CD4-positive, CD25-positive, alpha-beta regulatory T cell (primary cell): ENCODE data around the gene DOP1A. TPM values are rescaled to one million over a fixed set of nuclear protein-coding genes. Genes with fewer than 3 reads are reported as not detected.

ENCODE experiments used
- ATAC-seq, 2 donors: fragments of 150-1000 bp; cut with Tn5 transposase; one replicate each; pipeline ENCODE4 v1.10.0; 2021; ENCODE audit warnings: low read depth in 2 of 2, moderate number of reproducible peaks in 2 of 2, moderate library complexity in 1 of 2
- DNase-seq, 3 donors: peaks; one replicate each; pipeline versions ENCODE4 v3.0.0 to v3.0.0-alpha.2; 2012 to 2022; ENCODE audit warnings: mixed read lengths in 1 of 3
- H3K27ac ChIP-seq: one replicate; pipeline ENCODE4 v1.7.0; 2013; ENCODE audit warnings: mild to moderate bottlenecking, low read length; ENCODE audit not compliant: insufficient read depth, poor library complexity, severe bottlenecking
- H3K27me3 ChIP-seq: one replicate; pipeline ENCODE4 v1.7.0; 2013; ENCODE audit warnings: low read length; ENCODE audit not compliant: control insufficient read depth, insufficient read depth
- H3K36me3 ChIP-seq: one replicate; pipeline ENCODE4 v1.7.0; 2013; ENCODE audit warnings: mild to moderate bottlenecking, low read length, moderate library complexity; ENCODE audit not compliant: control insufficient read depth, insufficient read depth
- H3K4me1 ChIP-seq: 2 replicates; pipeline ENCODE4 v1.7.0; 2013; ENCODE audit warnings: mild to moderate bottlenecking, low read length; ENCODE audit not compliant: insufficient read depth, control insufficient read depth, poor library complexity, severe bottlenecking
- H3K4me3 ChIP-seq: one replicate; pipeline ENCODE4 v1.7.0; 2013; ENCODE audit warnings: low read depth, mild to moderate bottlenecking, low read length, moderate library complexity
- H3K9me3 ChIP-seq, 2 experiments: 1 replicate in 1 of 2; 2 replicates in 1 of 2; pipeline ENCODE4 v1.7.0; 2013; ENCODE audit warnings: low read length in 2 of 2, mild to moderate bottlenecking in 1 of 2, moderate library complexity in 1 of 2; ENCODE audit not compliant: control insufficient read depth in 2 of 2
- H3K27ac Mint-ChIP-seq, 3 donors: one replicate each; pipeline ENCODE4 v1.8.0; 2020 to 2022; ENCODE audit warnings: mild to moderate bottlenecking in 3 of 3, mixed read lengths in 3 of 3, moderate library complexity in 2 of 3
- H3K27me3 Mint-ChIP-seq: one replicate; pipeline ENCODE4 v1.8.0; 2022; ENCODE audit warnings: mild to moderate bottlenecking, mixed read lengths
- H3K36me3 Mint-ChIP-seq: one replicate; pipeline ENCODE4 v1.8.0; 2020; ENCODE audit warnings: mixed read lengths
- H3K4me1 Mint-ChIP-seq, 4 donors: one replicate each; pipeline ENCODE4 v1.8.0; 2020 to 2022; ENCODE audit warnings: mixed read lengths in 4 of 4, mild to moderate bottlenecking in 1 of 4
- H3K4me3 Mint-ChIP-seq, 4 donors: one replicate each; pipeline ENCODE4 v1.8.0; 2020 to 2022; ENCODE audit warnings: mild to moderate bottlenecking in 4 of 4, mixed read lengths in 4 of 4, moderate library complexity in 3 of 4
- H3K9me3 Mint-ChIP-seq, 7 donors: one replicate each; pipeline ENCODE4 v1.8.0; 2020 to 2022; ENCODE audit warnings: mixed read lengths in 7 of 7, mild to moderate bottlenecking in 3 of 7, moderate library complexity in 2 of 7
- polyA plus RNA-seq, 4 donors: library from polyadenylated mRNA; unstranded; fragments of 300-500 nt; fragmentation: Illumina TruSeq; gene quantifications; one replicate each; pipeline ENCODE4 v1.2.3, GENCODE V29; 2021
- total RNA-seq: library from RNA; stranded (reverse); gene quantifications from one replicate; pipeline ENCODE4 v1.2.3, GENCODE V29; 2022

Gene DOP1A
- total and polyA plus RNA-seq, 5 donors from 2014 or later = 2.1 to 21.7 (median 2.5) TPM

DNA sequence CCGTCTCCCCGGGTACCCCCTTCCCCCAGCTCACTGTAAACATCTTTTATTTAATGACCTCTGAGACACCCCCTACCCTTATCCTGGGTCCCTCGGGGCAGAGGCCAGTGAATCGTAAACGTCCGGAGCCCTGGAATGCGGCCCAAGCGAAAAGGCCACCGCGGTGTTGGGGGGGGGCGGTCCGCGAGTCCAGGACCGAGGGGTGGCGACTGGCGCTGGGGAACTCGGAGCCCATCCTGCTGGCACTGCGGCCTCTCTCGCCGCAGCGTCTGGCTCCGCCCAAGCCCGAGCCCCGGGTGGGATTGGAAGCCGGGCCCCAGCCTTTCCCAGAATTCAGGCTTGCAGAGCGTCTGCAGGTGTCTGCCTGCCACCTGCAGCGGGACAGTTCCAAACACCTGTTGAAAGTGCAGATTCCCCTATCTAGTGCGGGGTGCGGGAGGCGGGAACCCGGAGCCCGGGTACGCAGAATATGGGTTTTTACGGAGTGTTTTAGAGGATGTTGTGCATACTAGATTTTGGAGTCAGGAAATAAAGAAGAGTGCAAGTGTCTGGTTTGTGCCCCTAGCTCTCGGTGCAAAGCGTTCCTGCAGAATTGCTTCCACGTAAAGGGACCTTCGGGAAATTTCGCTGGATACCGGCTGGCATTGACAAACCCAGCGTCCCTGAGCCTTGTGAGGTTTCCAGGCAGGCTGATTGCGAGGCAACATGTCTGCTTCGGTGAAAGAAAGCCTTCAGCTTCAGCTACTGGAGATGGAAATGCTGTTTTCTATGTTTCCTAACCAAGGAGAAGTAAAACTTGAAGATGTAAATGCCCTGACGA lies 126.5 kb downstream of the DOP1A start:
- Mint-ChIP-seq H3K4me1 (peaks cover 25 to 62% (median 45%) of the 10 kb centered on the region in 4 donors), H3K36me3 (peaks cover 13% of the 10 kb centered on the region), H3K27ac (peak overlapping the region; percentile 41 to 86 (median 67)), H3K27me3 (no peaks in the 10 kb centered on the region), H3K4me3 (peak overlapping the region; percentile 74 to 94 (median 82)), H3K9me3 (no peaks in the 10 kb centered on the region)
- H3K27ac ChIP-seq = peak overlapping the region; percentile 49
- peak overlapping the region; percentile 70 for H3K4me3 ChIP-seq
- ATAC-seq (no peak), DNase-seq (peak; percentile 9 to 31 (median 23))
- H3K4me1 ChIP-seq = peaks cover 26% of the 10 kb centered on the region
- no peaks in the 10 kb centered on the region for H3K9me3 ChIP-seq
- H3K36me3 ChIP-seq = peaks cover 2% of the 10 kb centered on the region
- no peaks in the 10 kb centered on the region for H3K27me3 ChIP-seq

DNA sequence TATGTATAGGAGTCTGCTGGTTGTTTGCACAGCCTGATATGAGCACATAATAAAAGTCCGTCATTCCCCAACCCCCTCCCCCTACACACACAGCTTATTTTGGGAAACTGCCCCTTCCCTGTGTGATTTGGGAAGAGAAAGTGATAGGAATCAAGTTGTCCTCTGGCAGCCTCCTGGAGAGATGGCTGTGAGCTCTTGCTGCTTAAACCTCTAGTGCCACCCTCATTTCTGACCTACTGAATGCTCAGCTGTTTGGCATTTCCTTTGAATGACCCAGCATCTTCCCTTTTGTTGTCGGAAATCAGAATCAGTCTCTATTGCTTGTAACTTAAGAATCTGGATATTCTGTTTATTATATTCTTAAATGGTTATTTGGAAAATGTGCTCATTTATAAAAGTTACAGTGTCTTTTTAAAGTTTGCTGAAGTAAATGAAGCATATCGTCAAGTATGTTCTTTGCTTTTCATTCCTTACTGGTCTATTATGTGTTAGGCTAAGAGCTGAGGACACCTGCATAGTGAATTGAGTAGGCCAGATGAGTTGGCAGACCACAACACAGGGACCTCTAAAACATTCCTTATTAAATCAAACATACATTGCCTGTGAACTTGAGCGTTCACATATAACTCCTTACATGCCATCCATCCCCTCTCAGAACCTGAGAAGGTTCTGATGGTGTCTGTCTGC lies 131.2 kb downstream of the DOP1A start:
- H3K27ac Mint-ChIP-seq = no peak overlapping the region
- DNase-seq (no peak), ATAC-seq (no peak)
- H3K27me3 ChIP-seq = no peaks in the 10 kb centered on the region
- no peak overlapping the region for H3K4me3 Mint-ChIP-seq
- H3K36me3 ChIP-seq = peaks cover 2% of the 10 kb centered on the region
- no peaks in the 10 kb centered on the region for H3K36me3 Mint-ChIP-seq
- H3K27ac ChIP-seq = no peak overlapping the region
- no peaks in the 10 kb centered on the region for H3K9me3 ChIP-seq
- H3K4me1 Mint-ChIP-seq = peaks cover 7 to 27% (median 15%) of the 10 kb centered on the region in 4 donors
- H3K9me3 Mint-ChIP-seq = no peaks in the 10 kb centered on the region
- no peak overlapping the region for H3K4me3 ChIP-seq
- H3K4me1 ChIP-seq = peaks cover 9% of the 10 kb centered on the region
- H3K27me3 Mint-ChIP-seq = no peaks in the 10 kb centered on the region

DNA sequence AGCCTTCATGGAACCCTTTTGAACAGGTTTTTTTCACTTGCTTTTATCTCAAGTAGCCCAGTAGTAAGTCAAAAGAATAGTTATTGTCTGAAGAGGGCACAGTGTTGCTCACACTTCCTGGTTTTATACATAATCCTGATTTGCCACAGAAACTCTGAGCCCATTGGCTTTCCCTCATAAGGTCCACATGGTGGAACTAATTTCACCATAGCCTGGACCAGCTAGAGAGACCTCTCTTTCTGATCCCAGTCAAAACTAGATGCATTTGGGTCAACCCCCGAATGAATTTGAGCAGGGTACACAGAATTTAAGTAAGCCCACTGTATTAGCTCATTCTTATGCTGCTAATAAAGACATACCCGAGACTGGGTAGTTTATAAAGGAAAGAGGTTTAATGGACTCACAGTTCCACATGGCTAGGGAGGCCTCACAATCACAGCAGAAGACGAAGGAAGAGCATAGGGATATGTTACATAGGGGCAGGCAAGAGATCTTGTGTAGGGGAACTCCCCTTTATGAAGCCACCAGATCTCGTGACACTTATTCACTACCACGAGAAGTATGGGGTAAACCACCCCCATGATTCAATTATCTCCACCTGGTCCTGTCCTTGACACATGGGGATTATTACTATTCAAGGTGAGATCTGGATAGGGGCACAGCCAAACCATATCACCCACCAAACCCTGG lies 131.8 kb downstream of the DOP1A start:
- no peaks in the 10 kb centered on the region for H3K27me3 ChIP-seq
- ATAC-seq (no peak), DNase-seq (no peak)

DNA sequence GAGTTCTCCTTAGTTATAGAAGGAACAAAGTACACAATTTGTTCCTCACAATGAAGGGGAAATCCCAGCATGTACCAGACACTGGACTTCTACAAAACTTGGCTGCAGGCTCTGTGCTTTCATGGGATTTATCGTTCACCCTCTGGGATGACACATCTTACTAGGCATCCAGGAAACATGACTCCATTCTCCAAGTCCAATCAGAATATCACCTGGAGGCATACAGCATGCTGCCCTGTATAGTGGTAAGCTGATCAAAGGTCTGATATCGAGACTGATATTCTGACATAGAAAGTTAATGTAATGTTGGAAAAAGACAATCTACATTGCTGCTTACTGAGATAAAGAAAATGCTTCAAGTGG lies 132.4 kb downstream of the DOP1A start:
- Histone ChIP-seq H3K27ac (no peak overlapping the region), H3K9me3 (no peaks in the 10 kb centered on the region), H3K4me3 (no peak overlapping the region), H3K27me3 (no peaks in the 10 kb centered on the region), H3K4me1 (no peaks in the 10 kb centered on the region), H3K36me3 (peaks cover 2% of the 10 kb centered on the region)
- DNase-seq (no peak), ATAC-seq (no peak)
- peaks cover 2 to 18% (median 9%) of the 10 kb centered on the region in 4 donors for H3K4me1 Mint-ChIP-seq
- no peak overlapping the region for H3K4me3 Mint-ChIP-seq
- H3K27me3 Mint-ChIP-seq = no peaks in the 10 kb centered on the region
- H3K27ac Mint-ChIP-seq = peak overlapping the region in 1 of 3 donors; percentile 8
- no peaks in the 10 kb centered on the region for H3K9me3 Mint-ChIP-seq
- H3K36me3 Mint-ChIP-seq = no peaks in the 10 kb centered on the region

More for the DNA sequence above, 131.8 kb downstream of the DOP1A start:
- H3K9me3 ChIP-seq = no peaks in the 10 kb centered on the region
- H3K4me3 ChIP-seq = no peak overlapping the region
- H3K27ac ChIP-seq = no peak overlapping the region
- no peak overlapping the region for H3K4me3 Mint-ChIP-seq
- H3K27me3 Mint-ChIP-seq = no peaks in the 10 kb centered on the region
- H3K4me1 Mint-ChIP-seq = peaks cover 6 to 23% (median 13%) of the 10 kb centered on the region in 4 donors
- H3K4me1 ChIP-seq = peaks cover 2% of the 10 kb centered on the region
- peaks cover 2% of the 10 kb centered on the region for H3K36me3 ChIP-seq
- H3K27ac Mint-ChIP-seq = peak overlapping the region in 1 of 3 donors; percentile 8
- no peaks in the 10 kb centered on the region for H3K36me3 Mint-ChIP-seq
- no peaks in the 10 kb centered on the region for H3K9me3 Mint-ChIP-seq

DNA sequence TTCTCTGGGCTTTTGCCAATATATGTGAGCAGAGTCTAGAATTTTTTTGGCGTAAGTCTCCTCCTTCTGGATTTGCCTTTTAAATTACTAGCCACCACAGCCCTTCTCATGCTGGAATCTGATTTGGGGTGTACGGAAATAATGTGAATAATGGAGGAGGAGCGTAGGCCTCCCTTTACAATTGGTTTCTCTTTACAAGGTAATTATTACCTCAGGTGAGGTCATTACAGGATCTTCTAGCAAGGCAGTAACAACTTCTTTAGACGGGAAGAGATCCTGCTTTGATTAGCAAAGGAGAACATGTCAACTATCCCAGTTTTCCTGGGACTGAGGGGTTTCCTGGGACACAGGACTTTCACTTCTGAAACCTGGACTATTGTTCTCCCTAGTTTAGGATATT lies 134.6 kb downstream of the DOP1A start:
- H3K27ac ChIP-seq = no peak overlapping the region
- Mint-ChIP-seq H3K36me3 (no peaks in the 10 kb centered on the region), H3K9me3 (no peaks in the 10 kb centered on the region), H3K27me3 (peaks cover 8% of the 10 kb centered on the region), H3K27ac (no peak overlapping the region), H3K4me1 (no peaks in the 10 kb centered on the region), H3K4me3 (no peak overlapping the region)
- peaks cover 1% of the 10 kb centered on the region for H3K27me3 ChIP-seq
- ATAC-seq = no peak
- H3K4me3 ChIP-seq = no peak overlapping the region
- no peaks in the 10 kb centered on the region for H3K4me1 ChIP-seq
- DNase-seq = no peak
- H3K9me3 ChIP-seq = no peaks in the 10 kb centered on the region
- H3K36me3 ChIP-seq = no peaks in the 10 kb centered on the region

DNA sequence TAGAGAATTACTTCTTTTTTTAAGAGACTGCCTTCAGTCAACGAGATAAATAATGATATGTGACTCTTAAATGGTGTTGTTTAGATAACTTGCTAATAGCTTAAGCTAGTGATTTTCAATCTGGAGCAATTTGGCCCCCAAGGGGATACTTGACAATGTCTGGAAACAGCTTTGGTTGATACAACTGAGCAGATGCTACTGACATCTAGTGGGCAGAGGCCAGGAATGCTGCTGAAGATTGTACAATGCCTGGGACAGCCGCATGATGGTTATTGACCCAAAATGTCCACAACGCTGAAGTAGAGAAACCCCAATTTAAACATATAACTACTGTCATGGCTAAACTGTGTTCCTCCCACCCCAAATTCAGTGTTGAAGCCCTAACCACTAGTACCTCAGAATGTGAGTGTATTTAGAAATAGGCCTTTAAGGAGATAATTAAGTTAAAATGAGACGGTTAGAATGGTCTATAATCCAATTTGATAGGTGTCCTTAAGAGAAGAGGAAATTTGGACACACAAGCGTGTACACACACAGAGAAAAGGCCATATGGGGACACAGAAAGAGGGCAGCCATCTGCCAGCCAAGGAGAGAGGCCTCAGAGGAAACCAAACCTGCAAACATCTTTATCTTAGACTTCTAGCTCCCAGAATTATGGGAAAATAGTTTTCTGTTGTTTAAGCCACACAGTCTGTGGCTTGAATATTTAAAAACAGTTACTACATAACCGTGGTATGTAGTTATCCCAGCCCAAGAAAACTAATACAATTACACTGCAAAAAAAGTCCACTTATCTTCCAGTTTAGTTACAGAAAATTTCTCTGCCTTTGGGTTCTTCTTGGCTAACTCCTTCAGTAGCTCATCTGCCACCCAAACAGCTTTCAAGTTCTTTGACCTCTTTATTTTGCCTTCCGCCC lies 147.9 kb downstream of the DOP1A start:
- Histone ChIP-seq H3K4me1 (no peaks in the 10 kb centered on the region), H3K9me3 (no peaks in the 10 kb centered on the region), H3K27me3 (peaks cover 17% of the 10 kb centered on the region), H3K4me3 (no peak overlapping the region), H3K27ac (no peak overlapping the region), H3K36me3 (no peaks in the 10 kb centered on the region)
- DNase-seq (peak; percentile 19 to 72 (median 60)), ATAC-seq (peak; percentile 93 to 94)
- H3K27ac Mint-ChIP-seq = peak overlapping the region in 1 of 3 donors; percentile 23
- H3K4me1 Mint-ChIP-seq = peaks cover 0 to 2% (median 0%) of the 10 kb centered on the region in 4 donors
- H3K4me3 Mint-ChIP-seq = no peak overlapping the region
- peaks cover 35% of the 10 kb centered on the region for H3K27me3 Mint-ChIP-seq
- no peaks in the 10 kb centered on the region for H3K36me3 Mint-ChIP-seq
- peaks cover 0 to 2% (median 0%) of the 10 kb centered on the region in 7 donors for H3K9me3 Mint-ChIP-seq

DNA sequence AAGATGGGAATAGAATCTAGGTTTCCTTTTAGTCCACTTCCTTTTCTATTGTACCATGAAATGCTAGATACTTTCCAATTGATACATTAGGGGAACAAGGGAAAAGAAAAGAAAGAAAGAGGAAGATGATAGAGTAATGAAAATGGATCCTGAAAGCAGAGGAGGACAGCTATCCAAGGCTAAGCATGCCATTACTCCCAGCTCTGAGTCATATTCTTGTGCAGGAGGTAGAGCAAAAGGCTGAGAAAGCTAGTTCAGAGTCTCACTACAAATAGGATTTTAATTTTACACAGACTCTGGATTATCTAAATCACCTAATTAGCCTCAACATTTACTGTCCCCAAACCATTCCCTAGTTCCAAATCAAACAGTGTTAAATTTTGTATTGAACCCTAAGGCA lies 149.3 kb downstream of the DOP1A start:
- Mint-ChIP-seq H3K27ac (no peak overlapping the region), H3K36me3 (no peaks in the 10 kb centered on the region), H3K4me3 (no peak overlapping the region), H3K9me3 (peaks cover 0 to 2% (median 0%) of the 10 kb centered on the region in 7 donors), H3K4me1 (peaks cover 0 to 2% (median 0%) of the 10 kb centered on the region in 4 donors), H3K27me3 (peaks cover 26% of the 10 kb centered on the region)
- Histone ChIP-seq H3K9me3 (no peaks in the 10 kb centered on the region), H3K4me3 (no peak overlapping the region), H3K27me3 (peaks cover 10% of the 10 kb centered on the region), H3K36me3 (no peaks in the 10 kb centered on the region), H3K4me1 (no peaks in the 10 kb centered on the region), H3K27ac (no peak overlapping the region)
- ATAC-seq = no peak
- DNase-seq = no peak
